Panc1 (cell line): ENCODE results near the gene LRP4.

Source experiments
- POLR2AphosphoS5 ChIP-seq: IDR thresholded peaks from 2 replicates; pipeline ENCODE4 v1.6.1; 2012; ENCODE audit warnings: mild to moderate bottlenecking, low read depth, low read length, moderate library complexity
- TF ChIP-seq, protein P1 (sequence below): fragments of 450-650 bp; IDR thresholded peaks from 2 replicates; pipeline ENCODE4 v1.5.1; 2017; ENCODE audit warnings: mild to moderate bottlenecking

DNA sequence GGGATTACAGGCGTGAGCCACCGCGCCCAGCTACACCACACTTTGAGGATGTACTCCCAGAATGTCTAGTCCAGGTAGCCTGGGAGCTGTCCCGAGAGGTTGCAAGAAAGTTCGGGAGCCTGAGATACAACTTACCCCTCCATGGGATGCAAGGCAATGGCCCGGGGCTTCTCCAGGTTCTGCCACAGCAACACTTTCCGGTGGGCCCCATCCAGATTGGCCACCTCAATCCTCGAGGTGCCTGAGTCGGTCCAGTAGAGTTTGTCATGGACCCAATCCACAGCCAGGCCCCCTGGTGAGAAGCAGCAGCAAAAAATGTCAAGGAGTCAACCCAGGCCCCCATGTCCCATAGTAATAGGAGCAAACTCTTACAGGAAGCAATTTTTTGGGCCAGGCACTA lies 25.5 kb downstream of the LRP4 start:
- no peak for TF ChIP-seq POLR2AphosphoS5
- TF ChIP-seq, protein P1, sequence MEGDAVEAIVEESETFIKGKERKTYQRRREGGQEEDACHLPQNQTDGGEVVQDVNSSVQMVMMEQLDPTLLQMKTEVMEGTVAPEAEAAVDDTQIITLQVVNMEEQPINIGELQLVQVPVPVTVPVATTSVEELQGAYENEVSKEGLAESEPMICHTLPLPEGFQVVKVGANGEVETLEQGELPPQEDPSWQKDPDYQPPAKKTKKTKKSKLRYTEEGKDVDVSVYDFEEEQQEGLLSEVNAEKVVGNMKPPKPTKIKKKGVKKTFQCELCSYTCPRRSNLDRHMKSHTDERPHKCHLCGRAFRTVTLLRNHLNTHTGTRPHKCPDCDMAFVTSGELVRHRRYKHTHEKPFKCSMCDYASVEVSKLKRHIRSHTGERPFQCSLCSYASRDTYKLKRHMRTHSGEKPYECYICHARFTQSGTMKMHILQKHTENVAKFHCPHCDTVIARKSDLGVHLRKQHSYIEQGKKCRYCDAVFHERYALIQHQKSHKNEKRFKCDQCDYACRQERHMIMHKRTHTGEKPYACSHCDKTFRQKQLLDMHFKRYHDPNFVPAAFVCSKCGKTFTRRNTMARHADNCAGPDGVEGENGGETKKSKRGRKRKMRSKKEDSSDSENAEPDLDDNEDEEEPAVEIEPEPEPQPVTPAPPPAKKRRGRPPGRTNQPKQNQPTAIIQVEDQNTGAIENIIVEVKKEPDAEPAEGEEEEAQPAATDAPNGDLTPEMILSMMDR: no peak
